Measurements from ENCODE around the gene C11orf16.

Gene C11orf16

GRCh38 chr11:8926236-8926635 is 6.5 kb downstream of the C11orf16 start:
- FAIRE-seq (no peak), DNase-seq (ENCODE audit: insufficient read length, low spot score) (no peak)
- TF ChIP-seq CTCF (IDR thresholded peaks at IDR 0.05; ENCODE audit: insufficient read depth, missing control alignments) = no peak

GRCh38 chr11:8925711-8926110 is 7.0 kb downstream of the C11orf16 start:
- TF ChIP-seq CTCF (IDR thresholded peaks at IDR 0.05; ENCODE audit: insufficient read depth, missing control alignments) = no peak
- DNase-seq (ENCODE audit: insufficient read length, low spot score) (no peak), FAIRE-seq (no peak)

GRCh38 chr11:8922691-8923090 is 10.1 kb downstream of the C11orf16 start:
- FAIRE-seq (no peak), DNase-seq (ENCODE audit: insufficient read length, low spot score) (no peak)
- TF ChIP-seq CTCF (IDR thresholded peaks at IDR 0.05; ENCODE audit: insufficient read depth, missing control alignments) = no peak

GRCh38 chr11:8917157-8917825 is 15.5 kb downstream of the C11orf16 start:
- TF ChIP-seq CTCF (IDR thresholded peaks at IDR 0.05; ENCODE audit: insufficient read depth, missing control alignments) = no peak
- DNase-seq (ENCODE audit: insufficient read length, low spot score) (no peak), FAIRE-seq (no peak)

GRCh38 chr11:8914661-8915018 is 18.1 kb downstream of the C11orf16 start:
- FAIRE-seq (no peak), DNase-seq (ENCODE audit: insufficient read length, low spot score) (no peak)
- no peak for TF ChIP-seq CTCF (IDR thresholded peaks at IDR 0.05; ENCODE audit: insufficient read depth, missing control alignments)

GRCh38 chr11:8913961-8914660 is 18.6 kb downstream of the C11orf16 start:
- peak; percentile 37 for DNase-seq (ENCODE audit: insufficient read length, low spot score)
- TF ChIP-seq CTCF (IDR thresholded peaks at IDR 0.05; ENCODE audit: insufficient read depth, missing control alignments) = peak; percentile 81
- no peak for FAIRE-seq

All from D721Med (cell line).